HepG2 (cell line): ENCODE data around the gene RETREG2. TPM values are rescaled to one million over a fixed set of nuclear protein-coding genes. Genes with fewer than 3 reads are reported as not detected.

Experiments
- ADNP ChIP-seq: sonication (generic); formaldehyde crosslinking; IDR thresholded peaks from 2 replicates; pipeline ENCODE4 v1.4.0; 2020; ENCODE audit warnings: missing genetic modification reagents
- CHD2 ChIP-seq: IDR thresholded peaks from 2 replicates; pipeline ENCODE4 v1.6.1; 2011; ENCODE audit warnings: low read depth, low read length, improper control_type of control experiment
- HOXA3 ChIP-seq: sonication (generic); formaldehyde crosslinking; IDR thresholded peaks from 2 replicates; pipeline ENCODE4 v1.5.0; 2020; ENCODE audit warnings: missing genetic modification reagents
- RFXAP ChIP-seq: sonication (generic); formaldehyde crosslinking; IDR thresholded peaks from 2 replicates; pipeline ENCODE4 v1.4.0; 2020; ENCODE audit warnings: missing genetic modification reagents, borderline replicate concordance
- SMYD3 ChIP-seq: sonication (generic); formaldehyde crosslinking; IDR thresholded peaks from 2 replicates; pipeline ENCODE4 v1.8.1; 2023; ENCODE audit warnings: mild to moderate bottlenecking, missing genetic modification reagents
- polyA plus RNA-seq, 8 experiments: library from polyadenylated mRNA; depleted of rRNA in 3 of 8; stranded (reverse) in 7 of 8; unstranded in 1 of 8; fragments of >200 nt; fragmentation: Illumina TruSeq in 4 of 8; extraction: Trizol in 4 of 8; gene quantifications; 2 replicates each; pipeline versions ENCODE4 v1.2.1 to v1.2.3, GENCODE V29; 2011 to 2016; ENCODE audit warnings: low read depth in 4 of 8, missing spikeins in 1 of 8, mixed read lengths in 1 of 8; ENCODE audit not compliant: insufficient read depth in 1 of 8
- total RNA-seq, 5 experiments: library from RNA; depleted of rRNA; stranded (reverse); fragments of >200 nt; fragmentation: Illumina TruSeq; extraction: Trizol; gene quantifications; 2 replicates each; pipeline ENCODE4 v1.2.3, GENCODE V29; 2016; ENCODE audit warnings: low read depth in 1 of 5
- TF ChIP-seq, protein P1 (sequence below): sonication (generic); formaldehyde crosslinking; IDR thresholded peaks from 2 replicates; pipeline ENCODE4 v1.4.0; 2020; ENCODE audit warnings: missing genetic modification reagents
- TF ChIP-seq, protein P2 (sequence below): sonication (generic); formaldehyde crosslinking; IDR thresholded peaks from 2 replicates; pipeline ENCODE4 v1.4.0; 2020; ENCODE audit warnings: mild to moderate bottlenecking, low read depth, missing genetic modification reagents
- TF ChIP-seq, protein P3 (sequence below): sonication (generic); formaldehyde crosslinking; IDR thresholded peaks from 2 replicates; pipeline ENCODE4 v1.4.0; 2020; ENCODE audit warnings: mild to moderate bottlenecking, missing genetic modification reagents
- TF ChIP-seq, protein P4 (sequence below), 2 experiments: sonication (generic) in 1 of 2; formaldehyde crosslinking in 1 of 2; IDR thresholded peaks; 2 replicates each; pipeline versions ENCODE4 v1.4.0 to v1.6.1; 2016 to 2020; ENCODE audit warnings: borderline replicate concordance in 1 of 2, low read depth in 1 of 2, mild to moderate bottlenecking in 1 of 2, missing genetic modification reagents in 1 of 2
- TF ChIP-seq, protein P5 (sequence below): sonication (generic); formaldehyde crosslinking; IDR thresholded peaks from 2 replicates; pipeline ENCODE4 v1.5.1; 2020; ENCODE audit warnings: missing genetic modification reagents, mild to moderate bottlenecking, borderline replicate concordance

RETREG2 gene
- total and polyA plus RNA-seq, 2 of the 13 experiments (the other 11 are each of a cell fraction or from before 2014, with no cell fraction given): 86.0 to 134 TPM

DNA sequence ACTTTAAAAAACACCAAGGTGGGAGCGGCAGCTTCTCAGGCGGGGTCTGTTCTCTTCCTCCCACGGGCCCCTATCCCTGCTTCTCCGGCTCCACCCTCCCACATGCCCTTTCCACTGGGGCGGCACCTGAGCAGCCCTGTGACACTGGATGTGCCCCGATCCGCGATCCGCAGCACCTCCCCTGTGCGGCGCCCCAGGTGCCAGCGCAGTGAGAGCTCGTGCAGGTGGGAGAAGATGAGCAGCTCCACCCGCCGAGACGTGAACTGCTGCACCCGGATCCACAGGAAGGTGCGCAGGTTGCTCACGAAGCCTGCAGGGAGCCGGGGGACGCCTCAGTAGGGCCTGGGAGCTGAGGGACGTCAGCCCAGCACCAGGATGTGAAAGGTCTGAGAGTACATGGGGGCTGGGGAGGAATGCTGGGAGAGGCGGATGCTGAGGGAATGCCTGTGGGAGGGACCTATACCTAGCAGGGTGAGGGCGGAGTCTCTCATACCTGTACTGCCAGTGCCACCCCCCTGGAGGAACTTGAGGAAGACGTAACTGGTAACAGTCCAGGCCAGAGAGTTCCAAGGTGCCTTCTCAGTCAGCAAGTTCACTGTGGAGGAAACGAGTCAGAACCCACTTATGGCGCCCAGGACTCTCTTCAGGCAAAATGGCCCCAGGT, 37.9 kb downstream of the RETREG2 start (continued):
- TF ChIP-seq, protein P1, sequence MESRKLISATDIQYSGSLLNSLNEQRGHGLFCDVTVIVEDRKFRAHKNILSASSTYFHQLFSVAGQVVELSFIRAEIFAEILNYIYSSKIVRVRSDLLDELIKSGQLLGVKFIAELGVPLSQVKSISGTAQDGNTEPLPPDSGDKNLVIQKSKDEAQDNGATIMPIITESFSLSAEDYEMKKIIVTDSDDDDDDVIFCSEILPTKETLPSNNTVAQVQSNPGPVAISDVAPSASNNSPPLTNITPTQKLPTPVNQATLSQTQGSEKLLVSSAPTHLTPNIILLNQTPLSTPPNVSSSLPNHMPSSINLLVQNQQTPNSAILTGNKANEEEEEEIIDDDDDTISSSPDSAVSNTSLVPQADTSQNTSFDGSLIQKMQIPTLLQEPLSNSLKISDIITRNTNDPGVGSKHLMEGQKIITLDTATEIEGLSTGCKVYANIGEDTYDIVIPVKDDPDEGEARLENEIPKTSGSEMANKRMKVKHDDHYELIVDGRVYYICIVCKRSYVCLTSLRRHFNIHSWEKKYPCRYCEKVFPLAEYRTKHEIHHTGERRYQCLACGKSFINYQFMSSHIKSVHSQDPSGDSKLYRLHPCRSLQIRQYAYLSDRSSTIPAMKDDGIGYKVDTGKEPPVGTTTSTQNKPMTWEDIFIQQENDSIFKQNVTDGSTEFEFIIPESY (CRISPR knock-in tag): peak; percentile 53; the same call in 1 of the 2 replicates
- TF ChIP-seq CHD2 (no peak), ADNP (no peak), RFXAP (CRISPR knock-in tag) (no peak), SMYD3 (CRISPR knock-in tag) (no peak), HOXA3 (no peak)
- TF ChIP-seq, protein P2, sequence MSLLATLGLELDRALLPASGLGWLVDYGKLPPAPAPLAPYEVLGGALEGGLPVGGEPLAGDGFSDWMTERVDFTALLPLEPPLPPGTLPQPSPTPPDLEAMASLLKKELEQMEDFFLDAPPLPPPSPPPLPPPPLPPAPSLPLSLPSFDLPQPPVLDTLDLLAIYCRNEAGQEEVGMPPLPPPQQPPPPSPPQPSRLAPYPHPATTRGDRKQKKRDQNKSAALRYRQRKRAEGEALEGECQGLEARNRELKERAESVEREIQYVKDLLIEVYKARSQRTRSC: no peak
- TF ChIP-seq, protein P3, sequence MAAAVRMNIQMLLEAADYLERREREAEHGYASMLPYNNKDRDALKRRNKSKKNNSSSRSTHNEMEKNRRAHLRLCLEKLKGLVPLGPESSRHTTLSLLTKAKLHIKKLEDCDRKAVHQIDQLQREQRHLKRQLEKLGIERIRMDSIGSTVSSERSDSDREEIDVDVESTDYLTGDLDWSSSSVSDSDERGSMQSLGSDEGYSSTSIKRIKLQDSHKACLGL (CRISPR knock-in tag): no peak
- TF ChIP-seq, protein P4, sequence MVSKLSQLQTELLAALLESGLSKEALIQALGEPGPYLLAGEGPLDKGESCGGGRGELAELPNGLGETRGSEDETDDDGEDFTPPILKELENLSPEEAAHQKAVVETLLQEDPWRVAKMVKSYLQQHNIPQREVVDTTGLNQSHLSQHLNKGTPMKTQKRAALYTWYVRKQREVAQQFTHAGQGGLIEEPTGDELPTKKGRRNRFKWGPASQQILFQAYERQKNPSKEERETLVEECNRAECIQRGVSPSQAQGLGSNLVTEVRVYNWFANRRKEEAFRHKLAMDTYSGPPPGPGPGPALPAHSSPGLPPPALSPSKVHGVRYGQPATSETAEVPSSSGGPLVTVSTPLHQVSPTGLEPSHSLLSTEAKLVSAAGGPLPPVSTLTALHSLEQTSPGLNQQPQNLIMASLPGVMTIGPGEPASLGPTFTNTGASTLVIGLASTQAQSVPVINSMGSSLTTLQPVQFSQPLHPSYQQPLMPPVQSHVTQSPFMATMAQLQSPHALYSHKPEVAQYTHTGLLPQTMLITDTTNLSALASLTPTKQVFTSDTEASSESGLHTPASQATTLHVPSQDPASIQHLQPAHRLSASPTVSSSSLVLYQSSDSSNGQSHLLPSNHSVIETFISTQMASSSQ (IDR thresholded peaks at IDR 0.05; ENCODE audit: low read depth): no peak
- TF ChIP-seq, protein P4 (CRISPR knock-in tag; IDR thresholded peaks at IDR 0.05; ENCODE audit: borderline replicate concordance): no peak
- TF ChIP-seq, protein P5, sequence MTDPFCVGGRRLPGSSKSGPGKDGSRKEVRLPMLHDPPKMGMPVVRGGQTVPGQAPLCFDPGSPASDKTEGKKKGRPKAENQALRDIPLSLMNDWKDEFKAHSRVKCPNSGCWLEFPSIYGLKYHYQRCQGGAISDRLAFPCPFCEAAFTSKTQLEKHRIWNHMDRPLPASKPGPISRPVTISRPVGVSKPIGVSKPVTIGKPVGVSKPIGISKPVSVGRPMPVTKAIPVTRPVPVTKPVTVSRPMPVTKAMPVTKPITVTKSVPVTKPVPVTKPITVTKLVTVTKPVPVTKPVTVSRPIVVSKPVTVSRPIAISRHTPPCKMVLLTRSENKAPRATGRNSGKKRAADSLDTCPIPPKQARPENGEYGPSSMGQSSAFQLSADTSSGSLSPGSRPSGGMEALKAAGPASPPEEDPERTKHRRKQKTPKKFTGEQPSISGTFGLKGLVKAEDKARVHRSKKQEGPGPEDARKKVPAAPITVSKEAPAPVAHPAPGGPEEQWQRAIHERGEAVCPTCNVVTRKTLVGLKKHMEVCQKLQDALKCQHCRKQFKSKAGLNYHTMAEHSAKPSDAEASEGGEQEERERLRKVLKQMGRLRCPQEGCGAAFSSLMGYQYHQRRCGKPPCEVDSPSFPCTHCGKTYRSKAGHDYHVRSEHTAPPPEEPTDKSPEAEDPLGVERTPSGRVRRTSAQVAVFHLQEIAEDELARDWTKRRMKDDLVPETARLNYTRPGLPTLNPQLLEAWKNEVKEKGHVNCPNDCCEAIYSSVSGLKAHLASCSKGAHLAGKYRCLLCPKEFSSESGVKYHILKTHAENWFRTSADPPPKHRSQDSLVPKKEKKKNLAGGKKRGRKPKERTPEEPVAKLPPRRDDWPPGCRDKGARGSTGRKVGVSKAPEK (CRISPR knock-in tag): no peak
